Lower lobe of right lung (tissue), 2 donors: ENCODE results near the gene TRANK1. TPM values are rescaled to one million over a fixed set of nuclear protein-coding genes. Genes with fewer than 3 reads are reported as not detected.

Source experiments
- ATAC-seq, 2 donors: fragments of 200-7000 bp; cut with Tn5 transposase; one replicate each; pipeline ENCODE4 v1.9.1; 2020 to 2022; ENCODE audit warnings: mild to moderate bottlenecking in 2 of 2, moderate library complexity in 2 of 2
- DNase-seq: peaks from one replicate; pipeline ENCODE4 v3.0.0-alpha.2; 2020
- H3K27ac ChIP-seq: fragments of 200-600 bp; one replicate; pipeline ENCODE4 v1.8.0; 2022
- H3K27me3 ChIP-seq: fragments of 200-600 bp; one replicate; pipeline ENCODE4 v1.8.0; 2022; ENCODE audit warnings: low read depth
- H3K36me3 ChIP-seq: fragments of 200-600 bp; one replicate; pipeline ENCODE4 v1.8.0; 2022; ENCODE audit warnings: mild to moderate bottlenecking
- H3K4me1 ChIP-seq: fragments of 200-600 bp; one replicate; pipeline ENCODE4 v1.8.0; 2022
- H3K4me3 ChIP-seq: fragments of 200-600 bp; one replicate; pipeline ENCODE4 v1.8.0; 2022; ENCODE audit warnings: mild to moderate bottlenecking
- H3K9me3 ChIP-seq: fragments of 200-600 bp; one replicate; pipeline ENCODE4 v1.8.0; 2022
- intact Hi-C: fragments of 100-400 bp; cut with DNase I; formaldehyde crosslinking; loops from one replicate; pipeline ENCODE4 v1.11.0; 2022
- total RNA-seq: library from RNA; stranded (reverse); fragmentation: NEBNext Ultra II Directional; extraction: Animal tissue kit (Norgen Biotek cat#: 25700); gene quantifications from one replicate; pipeline ENCODE4 v1.2.1, GENCODE V29; 2021
- TF ChIP-seq, protein P1 (sequence below): fragments of 200-600 bp; IDR thresholded peaks from one replicate; pipeline ENCODE4 v1.8.0; 2022; ENCODE audit warnings: antibody characterized with exemption, mild to moderate bottlenecking
- donor health status: DM: no; HTN: yes; CAD: no; lungs with severe emphysema.

TRANK1 gene
- total RNA-seq, 1 donor from 2014 or later, result 36.9 TPM

DNA sequence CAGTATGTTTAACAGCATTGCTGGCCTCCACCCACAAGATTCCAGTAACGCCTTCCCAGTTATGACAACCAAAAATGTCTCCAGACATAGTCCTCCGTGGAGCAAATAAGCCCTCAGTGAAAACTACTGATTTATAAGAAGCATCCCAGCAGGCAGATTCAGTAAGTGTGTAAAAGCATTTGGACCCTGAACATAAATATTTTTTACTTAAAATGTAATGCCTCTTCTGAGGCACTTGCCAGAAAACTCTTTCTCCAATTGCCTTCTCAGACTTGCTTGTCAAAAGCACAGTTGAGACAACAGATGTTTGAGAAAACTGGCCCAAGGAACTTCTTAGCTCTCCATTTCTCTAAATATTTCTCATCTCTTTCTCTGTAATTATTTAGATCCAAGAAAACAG, 148.7 kb downstream of the TRANK1 start:
- TF ChIP-seq, protein P1, sequence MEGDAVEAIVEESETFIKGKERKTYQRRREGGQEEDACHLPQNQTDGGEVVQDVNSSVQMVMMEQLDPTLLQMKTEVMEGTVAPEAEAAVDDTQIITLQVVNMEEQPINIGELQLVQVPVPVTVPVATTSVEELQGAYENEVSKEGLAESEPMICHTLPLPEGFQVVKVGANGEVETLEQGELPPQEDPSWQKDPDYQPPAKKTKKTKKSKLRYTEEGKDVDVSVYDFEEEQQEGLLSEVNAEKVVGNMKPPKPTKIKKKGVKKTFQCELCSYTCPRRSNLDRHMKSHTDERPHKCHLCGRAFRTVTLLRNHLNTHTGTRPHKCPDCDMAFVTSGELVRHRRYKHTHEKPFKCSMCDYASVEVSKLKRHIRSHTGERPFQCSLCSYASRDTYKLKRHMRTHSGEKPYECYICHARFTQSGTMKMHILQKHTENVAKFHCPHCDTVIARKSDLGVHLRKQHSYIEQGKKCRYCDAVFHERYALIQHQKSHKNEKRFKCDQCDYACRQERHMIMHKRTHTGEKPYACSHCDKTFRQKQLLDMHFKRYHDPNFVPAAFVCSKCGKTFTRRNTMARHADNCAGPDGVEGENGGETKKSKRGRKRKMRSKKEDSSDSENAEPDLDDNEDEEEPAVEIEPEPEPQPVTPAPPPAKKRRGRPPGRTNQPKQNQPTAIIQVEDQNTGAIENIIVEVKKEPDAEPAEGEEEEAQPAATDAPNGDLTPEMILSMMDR, result no peak
- Histone ChIP-seq H3K27me3 (no peaks in the 10 kb centered on the region), H3K27ac (no peak overlapping the region), H3K4me1 (no peaks in the 10 kb centered on the region), H3K9me3 (no peaks in the 10 kb centered on the region), H3K4me3 (no peak overlapping the region), H3K36me3 (no peaks in the 10 kb centered on the region)
- DNase-seq, result no peak
- intact Hi-C loops, result no loop called here
- ATAC-seq, result no peak

DNA sequence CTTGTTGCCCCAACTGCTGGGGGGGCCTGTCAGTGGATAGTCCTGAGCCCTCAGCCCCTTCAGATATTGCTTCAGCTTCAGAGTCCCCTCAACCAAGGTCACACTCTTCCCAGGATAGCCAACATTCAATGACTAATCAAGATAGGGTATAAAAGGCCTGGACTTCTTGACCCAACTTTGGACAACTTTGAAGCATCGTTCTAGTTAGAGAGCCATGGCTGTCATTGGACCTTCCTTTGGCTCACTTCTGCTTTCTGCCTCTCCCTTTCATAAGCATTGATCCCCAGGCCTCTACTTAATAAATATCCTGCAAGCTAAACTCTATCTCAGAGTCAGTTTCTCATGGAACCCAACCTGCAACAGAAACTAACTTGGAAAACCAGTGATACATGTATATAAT, 149.2 kb downstream of the TRANK1 start:
- Histone ChIP-seq H3K36me3 (no peaks in the 10 kb centered on the region), H3K27me3 (no peaks in the 10 kb centered on the region), H3K9me3 (no peaks in the 10 kb centered on the region), H3K4me3 (no peak overlapping the region), H3K4me1 (no peaks in the 10 kb centered on the region), H3K27ac (no peak overlapping the region)
- intact Hi-C loops, result no loop called here
- ATAC-seq (no peak), DNase-seq (no peak)
- TF ChIP-seq, protein P1, result no peak

- DNase-seq (no peak), ATAC-seq (peak in 1 of 2 donors; percentile 12)
- Histone ChIP-seq H3K36me3 (no peaks in the 10 kb centered on the region), H3K4me3 (no peak overlapping the region), H3K4me1 (no peaks in the 10 kb centered on the region), H3K27ac (no peak overlapping the region), H3K27me3 (no peaks in the 10 kb centered on the region), H3K9me3 (no peaks in the 10 kb centered on the region)
- intact Hi-C loops, result no loop called here
- TF ChIP-seq, protein P1, result no peak
Measured at GRCh38 chr3:36792342-36792741, 152.5 kb downstream of the TRANK1 start.

- no peaks in the 10 kb centered on the region for H3K27me3 ChIP-seq
- no peaks in the 10 kb centered on the region for H3K4me1 ChIP-seq
- TF ChIP-seq, protein P1, result no peak
- DNase-seq, result no peak
- intact Hi-C loops, result no loop called here
- no peaks in the 10 kb centered on the region for H3K9me3 ChIP-seq
- H3K4me3 ChIP-seq, result no peak overlapping the region
- H3K36me3 ChIP-seq, result no peaks in the 10 kb centered on the region
- ATAC-seq, result no peak
- H3K27ac ChIP-seq, result no peak overlapping the region
Measured at GRCh38 chr3:36790765-36791164, 154.1 kb downstream of the TRANK1 start.

DNA sequence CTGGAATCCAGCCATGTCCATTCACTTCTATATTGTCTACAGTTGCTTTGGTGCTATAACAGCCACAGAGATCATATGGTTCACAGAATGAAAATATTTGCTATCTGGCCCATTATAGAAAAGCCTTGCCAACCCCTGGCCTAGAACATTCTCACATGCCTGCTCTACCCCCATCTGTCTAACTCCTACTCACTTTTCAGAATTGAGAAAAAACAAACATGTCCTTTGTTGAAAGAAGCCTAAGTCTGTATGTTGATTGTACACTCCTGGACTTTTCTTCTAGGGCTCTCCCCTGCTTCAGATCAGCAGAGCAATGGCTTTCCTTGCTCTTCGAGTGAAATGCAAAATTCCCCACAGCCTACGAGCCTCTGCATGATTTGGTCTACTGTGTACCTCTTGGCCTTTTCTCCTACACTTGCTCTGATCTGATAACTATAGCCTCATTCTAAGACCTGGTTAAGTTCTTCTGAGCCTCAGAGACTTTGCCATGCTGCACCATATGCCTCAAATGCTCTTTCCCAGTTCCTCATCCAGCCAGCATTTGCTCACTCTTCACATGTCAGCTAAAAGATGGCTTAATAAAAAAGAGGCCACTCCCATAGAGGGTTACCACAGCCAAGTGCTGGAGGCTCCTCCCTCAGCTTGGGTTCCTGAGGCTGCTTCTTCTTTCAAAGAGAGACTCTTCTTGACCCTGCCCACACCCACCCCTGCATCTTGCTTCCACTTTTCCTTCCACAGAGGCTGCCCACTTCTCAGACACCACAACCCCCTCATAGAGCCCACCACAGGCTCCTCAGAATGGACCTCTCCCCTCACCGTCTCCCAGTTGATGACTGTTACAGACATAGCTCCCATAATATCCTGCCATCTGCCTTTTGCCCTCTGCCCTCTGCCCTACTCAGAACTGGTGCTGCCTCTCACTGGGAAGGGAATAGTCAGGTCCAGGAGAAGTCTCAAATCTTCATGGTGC, 157.6 kb downstream of the TRANK1 start:
- Histone ChIP-seq H3K9me3 (no peaks in the 10 kb centered on the region), H3K27me3 (no peaks in the 10 kb centered on the region), H3K4me3 (no peak overlapping the region), H3K4me1 (no peaks in the 10 kb centered on the region), H3K36me3 (no peaks in the 10 kb centered on the region), H3K27ac (no peak overlapping the region)
- intact Hi-C loops, result no loop called here
- TF ChIP-seq, protein P1, result no peak
- DNase-seq (peak; percentile 66), ATAC-seq (peak; percentile 75 to 92)
